Hepatocyte (in vitro differentiated cells): ENCODE data around the gene IMMP2L. TPM values are rescaled to one million over a fixed set of nuclear protein-coding genes. Genes with fewer than 3 reads are reported as not detected.
A peak's percentile ranks its signal among the peaks of the same experiment; 100 is the strongest.

Experiments used
- DNase-seq: peaks from one replicate; pipeline ENCODE4 v3.0.0-alpha.2; 2016; ENCODE audit warnings: low spot score
- H2AFZ ChIP-seq: fragments of 200-600 bp; sonication (generic); 2 replicates; pipeline ENCODE4 v1.6.0; 2016; ENCODE audit warnings: antibody characterized with exemption, mild to moderate bottlenecking
- H3K27ac ChIP-seq: fragments of 200-600 bp; sonication (generic); 2 replicates; pipeline ENCODE4 v1.5.1; 2016; ENCODE audit warnings: mild to moderate bottlenecking
- H3K27me3 ChIP-seq: fragments of 200-600 bp; sonication (generic); 2 replicates; pipeline ENCODE4 v1.6.1; 2016
- H3K36me3 ChIP-seq: fragments of 200-600 bp; sonication (generic); replicated peaks from 2 replicates; pipeline ENCODE4 v1.5.1; 2016; ENCODE audit warnings: low read depth; ENCODE audit not compliant: insufficient read depth
- H3K4me1 ChIP-seq: fragments of 200-600 bp; sonication (generic); 2 replicates; pipeline ENCODE4 v1.5.1; 2016; ENCODE audit warnings: mild to moderate bottlenecking, moderate library complexity; ENCODE audit not compliant: insufficient read depth
- H3K4me2 ChIP-seq: fragments of 200-600 bp; sonication (generic); 2 replicates; pipeline ENCODE4 v1.6.0; 2016
- H3K4me3 ChIP-seq: fragments of 200-600 bp; sonication (generic); 2 replicates; pipeline ENCODE4 v1.5.1; 2016; ENCODE audit warnings: mild to moderate bottlenecking
- H3K79me2 ChIP-seq: fragments of 200-600 bp; sonication (generic); 2 replicates; pipeline ENCODE4 v1.6.0; 2017; ENCODE audit warnings: mild to moderate bottlenecking
- H3K9me2 ChIP-seq: fragments of 200-600 bp; sonication (generic); replicated peaks from 2 replicates; pipeline ENCODE4 v1.6.0; 2017; ENCODE audit warnings: mild to moderate bottlenecking; ENCODE audit not compliant: insufficient read depth
- H3K9me3 ChIP-seq: fragments of 200-600 bp; sonication (generic); 2 replicates; pipeline ENCODE4 v1.5.1; 2016; ENCODE audit warnings: low read depth, mild to moderate bottlenecking
- H4K20me1 ChIP-seq: fragments of 200-600 bp; sonication (generic); 2 replicates; pipeline ENCODE4 v1.6.0; 2016; ENCODE audit warnings: mild to moderate bottlenecking; ENCODE audit not compliant: insufficient read depth, poor library complexity, severe bottlenecking
- EZH2 ChIP-seq: fragments of 200-600 bp; sonication (generic); IDR thresholded peaks from 2 replicates; pipeline ENCODE4 v1.6.1; 2016; ENCODE audit warnings: antibody characterized with exemption, mild to moderate bottlenecking, borderline replicate concordance
- EZH2phosphoT487 ChIP-seq: fragments of 200-600 bp; sonication (generic); IDR thresholded peaks from one replicate; pipeline ENCODE4 v1.6.1; 2018; ENCODE audit warnings: antibody characterized with exemption, mild to moderate bottlenecking, low read depth, moderate library complexity; ENCODE audit not compliant: unreplicated experiment, severe bottlenecking
- WGBS: methylation state at CpG from one replicate; pipeline ENCODE4 v1.1.6; 2016; ENCODE audit warnings: low lambda C conversion rate; ENCODE audit errors: missing lambda C conversion rate; 5-methylcytosine and 5-hydroxymethylcytosine counted together
- polyA plus RNA-seq: library from polyadenylated mRNA; unstranded; fragments of >200 nt; fragmentation: Nextera tagmentation; extraction: Ambion mirVana; gene quantifications from 2 replicates; pipeline ENCODE4 v1.2.1, GENCODE V29; 2016
- total RNA-seq: library from RNA; depleted of rRNA; stranded (reverse); fragments of >200 nt; gene quantifications from 2 replicates; pipeline ENCODE4 v1.2.3, GENCODE V29; 2014
- TF ChIP-seq, protein P1 (sequence below): fragments of 200-600 bp; sonication (generic); IDR thresholded peaks from 2 replicates; pipeline ENCODE4 v1.5.1; 2016; ENCODE audit warnings: antibody characterized with exemption, mild to moderate bottlenecking; ENCODE audit not compliant: poor library complexity

Gene IMMP2L
- total and polyA plus RNA-seq, 2 experiments from 2014 or later, result 13.3 to 17.6 TPM

DNA sequence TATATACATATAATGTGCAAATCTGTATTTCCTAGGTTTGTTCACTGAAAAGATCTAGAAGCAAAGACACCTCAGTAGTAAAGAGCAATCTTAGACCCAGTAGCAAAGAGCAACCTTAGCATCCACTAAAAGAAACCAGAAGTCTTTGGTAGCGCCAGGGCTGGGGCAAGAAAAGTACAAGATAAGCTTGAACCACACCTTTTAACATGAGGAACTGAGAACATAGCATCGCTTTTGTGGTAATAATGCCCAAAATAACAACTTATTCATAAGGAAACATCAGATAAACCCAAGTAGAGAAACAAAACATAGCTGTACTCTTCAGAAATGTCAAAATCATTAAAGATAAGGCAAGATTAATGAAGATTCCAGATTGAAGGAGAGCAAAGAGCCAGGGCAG, 173.4 kb downstream of the IMMP2L start:
- DNase-seq, result no peak
- Histone ChIP-seq H2AFZ (no peak overlapping the region), H3K36me3 (no peaks in the 10 kb centered on the region), H3K27me3 (no peaks in the 10 kb centered on the region), H3K4me1 (peaks cover 6% of the 10 kb centered on the region), H3K9me2 (no peaks in the 10 kb centered on the region), H3K4me2 (no peak overlapping the region), H3K27ac (no peak overlapping the region), H4K20me1 (no peaks in the 10 kb centered on the region), H3K79me2 (no peaks in the 10 kb centered on the region), H3K4me3 (no peak overlapping the region), H3K9me3 (no peaks in the 10 kb centered on the region)
- WGBS, result 93% methylated on average over 2 of the region's 2 CpGs
- TF ChIP-seq EZH2phosphoT487 (no peak), EZH2 (no peak)
- TF ChIP-seq, protein P1, sequence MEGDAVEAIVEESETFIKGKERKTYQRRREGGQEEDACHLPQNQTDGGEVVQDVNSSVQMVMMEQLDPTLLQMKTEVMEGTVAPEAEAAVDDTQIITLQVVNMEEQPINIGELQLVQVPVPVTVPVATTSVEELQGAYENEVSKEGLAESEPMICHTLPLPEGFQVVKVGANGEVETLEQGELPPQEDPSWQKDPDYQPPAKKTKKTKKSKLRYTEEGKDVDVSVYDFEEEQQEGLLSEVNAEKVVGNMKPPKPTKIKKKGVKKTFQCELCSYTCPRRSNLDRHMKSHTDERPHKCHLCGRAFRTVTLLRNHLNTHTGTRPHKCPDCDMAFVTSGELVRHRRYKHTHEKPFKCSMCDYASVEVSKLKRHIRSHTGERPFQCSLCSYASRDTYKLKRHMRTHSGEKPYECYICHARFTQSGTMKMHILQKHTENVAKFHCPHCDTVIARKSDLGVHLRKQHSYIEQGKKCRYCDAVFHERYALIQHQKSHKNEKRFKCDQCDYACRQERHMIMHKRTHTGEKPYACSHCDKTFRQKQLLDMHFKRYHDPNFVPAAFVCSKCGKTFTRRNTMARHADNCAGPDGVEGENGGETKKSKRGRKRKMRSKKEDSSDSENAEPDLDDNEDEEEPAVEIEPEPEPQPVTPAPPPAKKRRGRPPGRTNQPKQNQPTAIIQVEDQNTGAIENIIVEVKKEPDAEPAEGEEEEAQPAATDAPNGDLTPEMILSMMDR, result no peak

DNA sequence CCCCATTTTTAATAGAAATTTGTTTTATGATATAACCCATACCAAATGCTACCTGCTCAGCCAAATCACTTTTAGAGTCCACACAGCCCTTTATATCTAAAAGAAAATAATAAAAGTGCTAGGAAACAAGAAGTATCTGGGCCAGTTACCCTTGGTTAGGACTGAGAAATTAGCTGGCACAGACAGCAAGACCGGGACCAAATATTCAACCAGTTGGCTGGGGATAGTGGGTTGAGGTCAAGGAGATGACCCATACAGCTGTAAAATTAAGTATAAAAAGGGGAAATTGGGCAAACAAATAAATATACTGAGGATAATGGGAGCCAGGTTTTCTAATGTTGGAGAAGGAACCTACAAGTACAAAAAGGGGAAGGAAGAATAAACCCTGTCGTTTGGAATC, 174.3 kb downstream of the IMMP2L start:
- WGBS, result 91% methylated on average over 2 of the region's 2 CpGs
- Histone ChIP-seq H3K27ac (no peak overlapping the region), H3K9me3 (no peaks in the 10 kb centered on the region), H3K4me2 (no peak overlapping the region), H3K9me2 (no peaks in the 10 kb centered on the region), H3K4me1 (peaks cover 2% of the 10 kb centered on the region), H3K79me2 (no peaks in the 10 kb centered on the region), H3K27me3 (no peaks in the 10 kb centered on the region), H3K4me3 (no peak overlapping the region), H4K20me1 (no peaks in the 10 kb centered on the region), H2AFZ (no peak overlapping the region), H3K36me3 (no peaks in the 10 kb centered on the region)
- DNase-seq, result no peak
- no peak for TF ChIP-seq EZH2phosphoT487
- TF ChIP-seq, protein P1, result no peak
- no peak for TF ChIP-seq EZH2

DNA sequence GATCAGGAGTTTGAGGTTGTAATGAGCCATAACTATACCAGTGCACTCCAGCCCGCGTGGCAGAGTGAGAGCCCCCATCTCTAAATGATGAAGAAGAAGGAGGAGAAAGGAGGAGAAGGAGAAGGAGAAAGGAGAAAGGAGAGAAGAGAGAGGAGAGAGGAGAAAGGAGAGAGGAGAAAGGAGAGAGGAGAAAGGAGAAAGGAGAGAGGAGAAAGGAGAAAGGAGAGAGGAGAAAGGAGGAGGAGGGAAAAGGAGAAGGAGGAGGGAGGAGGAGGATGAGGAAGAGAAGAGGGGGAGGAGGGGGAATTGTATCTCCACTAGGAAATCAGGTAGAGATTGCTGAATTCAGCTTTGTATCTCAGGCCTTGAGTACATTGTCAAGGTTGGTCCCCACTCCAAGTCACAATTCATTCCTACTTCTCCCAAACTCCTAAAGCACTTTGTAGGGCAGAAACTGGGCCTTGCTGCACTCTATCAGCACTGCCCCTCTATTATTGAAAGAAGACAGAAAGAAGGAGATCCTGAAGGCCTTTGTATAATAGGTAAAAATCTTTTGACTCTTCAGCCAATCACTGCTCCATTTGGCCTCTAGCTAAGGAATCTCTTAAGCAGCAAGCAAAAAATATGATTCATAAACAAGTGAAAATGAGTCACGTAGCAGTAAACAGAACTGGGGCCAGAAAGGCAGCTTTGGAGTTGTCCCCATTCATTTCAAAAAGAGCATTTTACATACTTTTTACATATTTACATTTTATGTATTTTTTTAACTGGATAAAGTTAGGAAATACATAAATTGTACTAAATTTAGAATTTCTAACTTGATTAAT, 178.0 kb downstream of the IMMP2L start:
- no peaks in the 10 kb centered on the region for H3K9me3 ChIP-seq
- whole genome bisulfite sequencing, result 95% methylated on average over 3 of the region's 3 CpGs
- H3K4me2 ChIP-seq, result no peak overlapping the region
- H3K79me2 ChIP-seq, result no peaks in the 10 kb centered on the region
- no peak overlapping the region for H2AFZ ChIP-seq
- no peaks in the 10 kb centered on the region for H3K36me3 ChIP-seq
- DNase-seq, result peak; percentile 11
- no peaks in the 10 kb centered on the region for H3K27me3 ChIP-seq
- no peak overlapping the region for H3K4me3 ChIP-seq
- no peaks in the 10 kb centered on the region for H3K9me2 ChIP-seq
- no peaks in the 10 kb centered on the region for H3K4me1 ChIP-seq
- TF ChIP-seq, protein P1, result no peak
- no peak for TF ChIP-seq EZH2phosphoT487
- no peak for TF ChIP-seq EZH2
- H3K27ac ChIP-seq, result no peak overlapping the region
- no peaks in the 10 kb centered on the region for H4K20me1 ChIP-seq
